Upper lobe of right lung (tissue), 1 donor: ENCODE measurements around the gene KIF6. TPM values are rescaled to one million over a fixed set of nuclear protein-coding genes. Genes with fewer than 3 reads are reported as not detected.

Experiments
- ATAC-seq: fragments of 200-7000 bp; cut with Tn5 transposase; one replicate; pipeline ENCODE4 v1.9.1; 2020; ENCODE audit warnings: mild to moderate bottlenecking, moderate library complexity
- DNase-seq: peaks from one replicate; pipeline ENCODE4 v3.0.0-alpha.2; 2020
- H3K27ac ChIP-seq: fragments of 200-600 bp; one replicate; pipeline ENCODE4 v1.8.0; 2022
- H3K27me3 ChIP-seq: fragments of 200-600 bp; one replicate; pipeline ENCODE4 v1.8.0; 2022; ENCODE audit warnings: mild to moderate bottlenecking
- H3K36me3 ChIP-seq: fragments of 200-600 bp; one replicate; pipeline ENCODE4 v1.8.0; 2022
- H3K4me1 ChIP-seq: fragments of 200-600 bp; one replicate; pipeline ENCODE4 v1.8.0; 2022
- H3K4me3 ChIP-seq: fragments of 200-600 bp; one replicate; pipeline ENCODE4 v1.8.0; 2022; ENCODE audit warnings: mild to moderate bottlenecking
- H3K9me3 ChIP-seq: fragments of 200-600 bp; one replicate; pipeline ENCODE4 v1.8.0; 2022
- CTCF ChIP-seq: fragments of 200-600 bp; IDR thresholded peaks from one replicate; pipeline ENCODE4 v1.8.0; 2022; ENCODE audit warnings: antibody characterized with exemption
- intact Hi-C: fragments of 100-400 bp; cut with DNase I; formaldehyde crosslinking; loops from one replicate; pipeline ENCODE4 v1.11.0; 2022
- total RNA-seq: library from RNA; stranded (reverse); fragmentation: NEBNext Ultra II Directional; extraction: Animal tissue kit (Norgen Biotek cat#: 25700); gene quantifications from one replicate; pipeline ENCODE4 v1.2.1, GENCODE V29; 2021
- donor health status: DM: no; HTN: yes; CAD: no; lungs with severe emphysema.

The KIF6 gene
- total RNA-seq, 1 donor from 2014 or later, result 0.49 TPM

- H3K36me3 ChIP-seq, result no peaks in the 10 kb centered on the region
- no peak overlapping the region for H3K4me3 ChIP-seq
- DNase-seq (no peak), ATAC-seq (no peak)
- TF ChIP-seq CTCF, result no peak
- no peak overlapping the region for H3K27ac ChIP-seq
- peaks cover under 1% of the 10 kb centered on the region for H3K4me1 ChIP-seq
- no peaks in the 10 kb centered on the region for H3K9me3 ChIP-seq
- H3K27me3 ChIP-seq, result no peaks in the 10 kb centered on the region
- intact Hi-C loops, result no loop called here
Observed at GRCh38 chr6:39333644-39334438, 391.4 kb downstream of the KIF6 start.

- Histone ChIP-seq H3K9me3 (no peaks in the 10 kb centered on the region), H3K4me1 (no peaks in the 10 kb centered on the region), H3K4me3 (no peak overlapping the region), H3K36me3 (no peaks in the 10 kb centered on the region), H3K27ac (no peak overlapping the region), H3K27me3 (no peaks in the 10 kb centered on the region)
- TF ChIP-seq CTCF, result no peak
- DNase-seq, result no peak
- intact Hi-C loops, result no loop called here
- peak; percentile 37 for ATAC-seq
Observed at GRCh38 chr6:39330476-39330875, 394.7 kb downstream of the KIF6 start.

DNA sequence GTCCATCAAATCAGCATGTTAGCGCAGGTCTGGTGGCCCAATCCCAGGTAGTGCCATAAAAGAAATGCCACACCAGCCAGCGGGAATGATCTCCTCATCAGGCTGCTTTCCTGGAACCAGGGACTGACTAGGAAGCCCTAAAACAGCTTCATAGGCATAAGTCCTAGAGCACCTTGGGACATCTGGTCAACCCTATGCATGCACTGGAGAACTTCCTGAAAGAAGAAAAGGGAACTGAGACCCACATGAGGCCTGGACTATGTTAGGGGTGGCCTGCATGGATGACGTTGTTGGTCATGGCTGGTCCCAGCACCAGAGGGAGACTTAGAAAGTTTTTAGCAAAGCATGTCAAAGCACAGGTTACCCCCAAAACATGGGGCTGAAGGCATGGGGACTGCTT lies 395.2 kb downstream of the KIF6 start:
- DNase-seq, result no peak
- Histone ChIP-seq H3K27me3 (no peaks in the 10 kb centered on the region), H3K9me3 (no peaks in the 10 kb centered on the region), H3K4me3 (no peak overlapping the region), H3K36me3 (no peaks in the 10 kb centered on the region), H3K27ac (no peak overlapping the region), H3K4me1 (no peaks in the 10 kb centered on the region)
- TF ChIP-seq CTCF, result no peak
- intact Hi-C loops, result no loop called here
- peak; percentile 68 for ATAC-seq

DNA sequence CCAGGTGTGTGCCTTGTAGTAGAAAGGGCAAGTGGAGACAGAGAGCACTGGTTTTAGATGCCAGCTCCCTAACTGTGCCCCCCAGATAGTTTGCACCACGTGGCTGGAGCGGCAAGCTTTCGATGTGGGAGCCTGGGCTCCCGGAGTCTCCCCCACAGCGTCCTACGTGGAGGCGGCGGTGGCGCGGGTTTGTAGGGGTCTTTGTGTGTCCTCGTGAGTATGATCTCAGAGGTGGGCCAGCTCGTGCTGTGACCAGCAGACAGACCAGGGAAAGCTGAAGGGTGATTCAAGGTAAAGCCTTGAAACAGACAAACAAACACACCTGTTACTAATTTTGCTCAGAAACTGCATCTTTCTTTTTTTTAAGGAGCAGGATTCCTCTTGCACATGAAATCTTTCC lies 397.1 kb downstream of the KIF6 start:
- Histone ChIP-seq H3K4me3 (no peak overlapping the region), H3K36me3 (no peaks in the 10 kb centered on the region), H3K4me1 (no peaks in the 10 kb centered on the region), H3K9me3 (no peaks in the 10 kb centered on the region), H3K27me3 (no peaks in the 10 kb centered on the region), H3K27ac (no peak overlapping the region)
- ATAC-seq (no peak), DNase-seq (no peak)
- no peak for TF ChIP-seq CTCF
- intact Hi-C loops, result no loop called here

DNA sequence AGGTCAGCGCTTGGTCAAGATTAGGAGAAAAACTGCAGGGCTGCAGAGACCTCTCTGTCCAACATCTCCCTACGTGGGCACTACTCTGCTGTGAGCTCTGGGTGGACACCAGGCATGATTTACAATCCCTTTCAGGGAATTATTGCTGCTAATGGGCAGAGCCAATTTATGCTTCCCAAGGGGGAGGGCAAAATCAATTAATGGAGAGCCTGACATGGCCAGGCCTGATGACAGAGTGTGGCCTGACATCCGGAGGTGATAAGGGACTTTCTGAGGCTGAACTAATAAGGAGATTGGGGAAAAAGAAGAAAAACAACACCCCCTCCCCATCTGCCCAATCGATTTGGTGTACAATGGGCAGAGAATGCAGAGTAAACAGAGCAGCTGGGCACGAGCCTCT lies 397.7 kb downstream of the KIF6 start:
- ATAC-seq, result no peak
- Histone ChIP-seq H3K9me3 (no peaks in the 10 kb centered on the region), H3K4me3 (no peak overlapping the region), H3K27ac (no peak overlapping the region), H3K36me3 (no peaks in the 10 kb centered on the region), H3K4me1 (no peaks in the 10 kb centered on the region), H3K27me3 (no peaks in the 10 kb centered on the region)
- intact Hi-C loops, result no loop called here
- no peak for DNase-seq
- no peak for TF ChIP-seq CTCF
